SH-SY5Y (cell line): ENCODE results near the gene DLX4.

Source experiments
- GATA2 ChIP-seq: IDR thresholded peaks from 2 replicates; pipeline ENCODE4 v1.6.1; 2011; ENCODE audit warnings: mild to moderate bottlenecking, low read depth, low read length
- GATA3 ChIP-seq: IDR thresholded peaks from 2 replicates; pipeline ENCODE4 v1.6.1; 2011; ENCODE audit warnings: low read depth, mild to moderate bottlenecking, low read length, moderate library complexity

GRCh38 chr17:50014471-50015088 is 45.6 kb downstream of the DLX4 start:
- TF ChIP-seq GATA3 (no peak), GATA2 (no peak)
